LNCaP clone FGC (cell line): Measurements from ENCODE around the gene CLDN20.

Experiments
- DNase-seq: peaks from one replicate; pipeline ENCODE4 v3.0.0-alpha.2; 2011; ENCODE audit warnings: low read depth
- H3K4me3 ChIP-seq: 2 replicates; pipeline ENCODE4 v1.5.1; 2011; ENCODE audit warnings: mild to moderate bottlenecking, low read depth, low read length, control low read depth
- TF ChIP-seq, protein P1 (sequence below): IDR thresholded peaks from 2 replicates; pipeline ENCODE4 v1.5.1; 2012; ENCODE audit warnings: mild to moderate bottlenecking; ENCODE audit not compliant: control insufficient read depth, insufficient read depth; ENCODE audit errors: extremely low read depth

Gene CLDN20

DNA sequence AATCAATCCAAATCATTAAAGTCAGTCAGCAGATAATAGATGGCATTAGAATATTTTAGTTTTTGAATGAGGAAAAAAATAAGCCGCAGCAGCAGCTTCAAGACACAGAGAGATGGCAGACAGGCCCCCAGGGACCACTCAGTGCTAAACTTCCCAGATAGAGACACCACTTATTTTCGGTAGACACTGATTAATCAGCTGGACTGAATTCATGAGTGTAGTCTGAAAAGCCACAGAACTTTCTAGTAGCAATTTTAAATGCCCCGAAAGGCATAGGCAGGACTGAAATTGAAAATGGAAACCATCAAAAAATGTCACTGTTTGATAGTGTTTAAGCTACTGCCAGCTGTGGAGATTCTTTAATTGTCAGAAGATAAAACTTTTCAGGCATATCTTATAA is 3.1 kb upstream of the CLDN20 start:
- TF ChIP-seq, protein P1, sequence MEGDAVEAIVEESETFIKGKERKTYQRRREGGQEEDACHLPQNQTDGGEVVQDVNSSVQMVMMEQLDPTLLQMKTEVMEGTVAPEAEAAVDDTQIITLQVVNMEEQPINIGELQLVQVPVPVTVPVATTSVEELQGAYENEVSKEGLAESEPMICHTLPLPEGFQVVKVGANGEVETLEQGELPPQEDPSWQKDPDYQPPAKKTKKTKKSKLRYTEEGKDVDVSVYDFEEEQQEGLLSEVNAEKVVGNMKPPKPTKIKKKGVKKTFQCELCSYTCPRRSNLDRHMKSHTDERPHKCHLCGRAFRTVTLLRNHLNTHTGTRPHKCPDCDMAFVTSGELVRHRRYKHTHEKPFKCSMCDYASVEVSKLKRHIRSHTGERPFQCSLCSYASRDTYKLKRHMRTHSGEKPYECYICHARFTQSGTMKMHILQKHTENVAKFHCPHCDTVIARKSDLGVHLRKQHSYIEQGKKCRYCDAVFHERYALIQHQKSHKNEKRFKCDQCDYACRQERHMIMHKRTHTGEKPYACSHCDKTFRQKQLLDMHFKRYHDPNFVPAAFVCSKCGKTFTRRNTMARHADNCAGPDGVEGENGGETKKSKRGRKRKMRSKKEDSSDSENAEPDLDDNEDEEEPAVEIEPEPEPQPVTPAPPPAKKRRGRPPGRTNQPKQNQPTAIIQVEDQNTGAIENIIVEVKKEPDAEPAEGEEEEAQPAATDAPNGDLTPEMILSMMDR, result no peak
- H3K4me3 ChIP-seq, result no peak overlapping the region
- DNase-seq, result no peak

DNA sequence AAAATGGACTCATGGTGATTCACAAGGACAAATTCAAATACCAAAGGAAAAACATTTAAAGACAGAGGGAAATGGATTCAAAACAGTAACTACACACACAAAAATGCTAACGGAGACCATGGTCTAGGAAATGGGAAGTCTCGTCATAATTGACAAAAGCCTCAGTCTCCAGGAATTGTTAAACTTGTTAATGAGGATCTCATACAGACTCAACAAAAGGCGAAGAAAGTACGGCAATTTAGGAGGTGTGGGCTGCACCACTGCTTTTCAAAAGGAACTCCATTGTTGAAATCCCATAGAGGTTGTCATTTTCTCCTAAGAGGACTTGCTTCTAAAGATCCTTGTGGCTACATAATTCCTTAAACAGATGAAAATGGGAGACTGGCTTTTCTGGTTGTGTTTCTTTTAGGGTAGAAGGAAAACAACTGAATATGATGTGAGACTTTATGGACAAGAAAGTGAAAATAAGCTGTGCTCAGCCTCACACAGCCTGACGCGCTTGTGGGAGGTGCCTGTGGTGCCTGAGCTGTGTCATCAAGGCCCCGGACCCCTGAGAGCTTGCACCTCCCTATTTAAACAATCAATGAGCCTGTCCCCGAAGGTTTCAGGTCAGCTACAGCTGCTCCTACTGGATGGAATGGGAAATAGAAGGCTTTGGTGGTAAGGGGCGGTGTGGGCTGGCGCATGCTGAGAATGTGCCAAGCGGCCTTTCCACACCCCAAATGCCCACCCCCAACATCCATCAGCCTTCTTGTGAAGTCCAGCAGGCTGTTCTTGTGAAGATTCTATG is 2.5 kb upstream of the CLDN20 start:
- TF ChIP-seq, protein P1, result no peak
- no peak overlapping the region for H3K4me3 ChIP-seq
- no peak for DNase-seq

DNA sequence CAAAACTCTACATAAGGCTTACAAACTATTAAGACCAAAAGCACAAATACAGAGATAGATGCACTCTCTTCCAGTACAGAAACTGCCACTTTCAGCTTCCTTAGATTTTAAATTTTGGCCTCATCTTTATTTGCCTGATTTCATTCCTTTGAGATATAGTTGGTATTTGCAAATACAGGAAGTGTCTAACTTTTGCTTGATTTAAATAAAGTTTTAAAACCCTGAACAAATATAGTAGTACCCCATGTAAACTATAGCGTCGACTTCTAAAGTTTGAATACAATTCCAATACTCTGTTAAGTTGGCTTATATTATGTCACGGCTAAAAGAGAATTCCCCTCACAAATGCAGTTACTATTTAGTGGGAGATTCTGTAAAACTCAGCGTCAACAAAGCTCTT is 1.2 kb upstream of the CLDN20 start:
- TF ChIP-seq, protein P1, result no peak
- no peak for DNase-seq

DNA sequence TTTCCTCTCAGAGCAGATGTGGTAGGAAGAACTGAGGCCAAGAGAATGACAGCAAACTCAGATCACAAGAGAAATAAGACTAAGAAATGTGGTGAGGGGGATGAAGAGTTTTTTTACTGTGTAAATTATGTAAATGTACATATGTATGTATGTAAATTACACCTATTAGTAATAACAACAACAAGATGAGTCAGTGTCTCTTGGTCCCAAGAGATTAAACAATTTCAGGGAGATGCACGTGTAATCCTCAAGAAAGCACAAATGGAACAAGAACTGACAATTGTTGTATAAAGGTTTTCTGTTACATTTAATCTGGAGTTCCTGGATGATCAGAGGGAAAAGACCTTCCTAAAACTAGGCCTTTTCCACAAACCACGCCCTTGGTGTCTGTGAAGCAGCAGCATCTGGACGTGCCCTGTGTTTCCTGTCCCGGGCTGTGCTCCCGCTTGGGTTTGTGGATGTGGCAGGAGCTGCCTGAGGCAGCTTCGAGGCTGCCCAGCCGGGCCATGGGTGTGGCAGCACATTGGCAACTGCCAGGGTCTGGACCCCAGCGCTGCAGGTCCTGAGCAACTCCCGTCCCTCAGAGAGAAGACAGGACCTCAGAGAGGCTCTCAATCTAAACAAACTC is 994 bp downstream of the CLDN20 start:
- TF ChIP-seq, protein P1, result no peak
- H3K4me3 ChIP-seq, result no peak overlapping the region
- no peak for DNase-seq

More for the DNA sequence above, 1.2 kb upstream of the CLDN20 start:
- no peak overlapping the region for H3K4me3 ChIP-seq

DNA sequence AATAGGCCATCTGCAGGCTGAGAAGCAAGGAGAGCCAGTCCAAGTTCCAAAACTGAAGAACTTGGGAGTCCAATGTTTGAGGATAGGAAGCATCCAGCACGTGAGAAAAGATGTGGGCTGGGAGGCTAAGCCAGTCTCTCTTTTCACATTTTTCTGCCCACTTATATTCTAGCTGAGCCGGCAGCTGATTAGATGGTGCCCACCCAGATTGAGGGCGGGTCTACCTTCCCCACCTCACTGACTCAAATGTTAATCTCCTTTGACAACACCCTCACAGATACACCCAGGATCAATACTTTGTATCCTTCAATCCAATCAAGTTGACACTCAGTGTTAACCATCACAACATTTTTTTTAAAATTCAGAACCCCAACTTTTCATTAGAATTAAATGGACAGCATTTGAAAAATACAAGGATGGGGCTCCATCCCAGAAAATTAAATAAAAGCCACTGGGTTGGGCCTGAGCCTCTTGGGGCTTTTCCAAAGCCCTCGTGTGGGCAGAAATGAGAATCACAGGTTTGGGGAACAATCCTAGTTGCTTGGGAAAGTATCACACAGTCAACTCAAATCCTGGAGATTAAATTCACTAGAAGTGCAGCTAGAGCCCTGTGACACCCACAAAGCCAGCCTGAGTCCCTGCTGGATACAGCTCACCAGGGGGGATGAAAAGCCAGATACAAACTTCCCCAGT is 2.2 kb downstream of the CLDN20 start:
- no peak for DNase-seq
- TF ChIP-seq, protein P1, result no peak
- no peak overlapping the region for H3K4me3 ChIP-seq

DNA sequence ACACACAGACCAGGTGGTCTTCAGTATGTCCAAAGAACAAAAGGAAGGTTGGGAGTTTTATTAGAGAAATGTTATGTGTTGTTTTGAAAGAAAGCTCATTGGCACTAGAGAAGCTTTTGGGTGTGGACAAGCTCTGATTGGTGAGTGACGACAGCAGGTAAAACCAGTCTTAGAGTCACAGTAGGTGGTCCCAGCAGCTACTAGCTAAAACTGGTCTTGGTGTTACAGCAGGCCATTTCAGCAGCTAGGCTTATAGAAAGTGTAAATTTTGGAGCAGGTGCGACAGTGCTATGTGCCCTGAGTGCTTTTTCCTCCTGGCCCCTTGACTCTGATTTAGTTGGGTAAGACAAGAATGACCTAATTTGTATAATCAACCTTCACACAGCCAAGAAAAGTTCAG is 3.6 kb downstream of the CLDN20 start:
- no peak for DNase-seq
- TF ChIP-seq, protein P1, result no peak
- no peak overlapping the region for H3K4me3 ChIP-seq
